Endothelial cell of umbilical vein (primary cell): ENCODE data around the gene ANKS1A. TPM values are rescaled to one million over a fixed set of nuclear protein-coding genes. Genes with fewer than 3 reads are reported as not detected.
A peak's percentile ranks its signal among the peaks of the same experiment; 100 is the strongest.

Experiments used
- BruUV-seq: library from RNA; stranded (reverse); fragments of 400-500 nt; replicated peaks from 2 replicates; lab custom pipeline; 2021; lab: Mats Ljungman, UMichigan
- CTCF ChIA-PET: fragments of 300-600, 350-600 bp; sonication (Branson Sonifier 250); formaldehyde crosslinking; loops from one replicate; lab custom pipeline; 2021; ENCODE audit warnings: antibody characterized with exemption, inconsistent platforms; lab: Charles Lee
- POLR2A ChIA-PET: fragments of 300-600, 350-600 bp; sonication (Branson Sonifier 250); formaldehyde crosslinking; loops from one replicate; lab custom pipeline; 2021; ENCODE audit warnings: antibody characterized with exemption, inconsistent platforms; lab: Charles Lee
- DNase-seq: peaks from one replicate; pipeline ENCODE4 v3.0.0-alpha.2; 2011; ENCODE audit warnings: low read depth, low spot score
- FAIRE-seq: peaks from 2 replicates; lab custom pipeline; 2011; peaks lifted over from hg19 to GRCh38; lab: Jason Lieb, UNC
- H2AFZ ChIP-seq: 2 replicates; pipeline ENCODE4 v1.6.0; 2012; ENCODE audit warnings: low read depth, low read length, control low read depth, inconsistent platforms
- H3K27ac ChIP-seq: 2 replicates; pipeline ENCODE4 v1.5.1; 2011; ENCODE audit warnings: low read depth, mild to moderate bottlenecking, control low read depth, low read length, moderate library complexity; ENCODE audit not compliant: insufficient read depth
- H3K27me3 ChIP-seq, 2 experiments: 2 replicates each; pipeline versions ENCODE4 v1.6.0 to v1.6.1; 2011; ENCODE audit warnings: low read length in 2 of 2, mixed read lengths in 1 of 2; ENCODE audit not compliant: control insufficient read depth in 2 of 2, insufficient read depth in 2 of 2
- H3K36me3 ChIP-seq, 2 experiments: 2 replicates in 1 of 2; 3 replicates in 1 of 2; pipeline ENCODE4 v1.5.1; 2011; ENCODE audit warnings: low read length in 2 of 2, mild to moderate bottlenecking in 1 of 2, moderate library complexity in 1 of 2; ENCODE audit not compliant: control insufficient read depth in 2 of 2, insufficient read depth in 2 of 2; ENCODE audit errors: extremely low read depth in 1 of 2
- H3K4me1 ChIP-seq: 3 replicates; pipeline ENCODE4 v1.5.1; 2011; ENCODE audit warnings: mild to moderate bottlenecking, low read length; ENCODE audit not compliant: control insufficient read depth, insufficient read depth; ENCODE audit errors: extremely low read depth
- H3K4me2 ChIP-seq: 2 replicates; pipeline ENCODE4 v1.6.1; 2011; ENCODE audit warnings: low read length, control low read depth, mixed read lengths; ENCODE audit not compliant: insufficient read depth
- H3K4me3 ChIP-seq, 3 experiments: fragments of 200-600 bp in 1 of 3; sonication (generic), shearing (Covaris generic) in 1 of 3; replicated peaks in 1 of 3; 2 replicates each; pipeline ENCODE4 v1.5.1; 2011 to 2016; ENCODE audit warnings: control low read depth in 3 of 3, low read length in 3 of 3, mild to moderate bottlenecking in 2 of 3, inconsistent platforms in 1 of 3, low read depth in 1 of 3, moderate library complexity in 1 of 3; ENCODE audit not compliant: insufficient read depth in 1 of 3
- H3K79me2 ChIP-seq: 2 replicates; pipeline ENCODE4 v1.6.0; 2012; ENCODE audit warnings: low read length, inconsistent platforms; ENCODE audit not compliant: control insufficient read depth, insufficient read depth
- H3K9ac ChIP-seq: replicated peaks from 2 replicates; pipeline ENCODE3; 2011; ENCODE audit warnings: low read length, control low read depth; ENCODE audit not compliant: insufficient read depth; ENCODE audit errors: extremely low read depth
- H3K9me1 ChIP-seq: replicated peaks from 3 replicates; pipeline ENCODE4 v1.6.0; 2011; ENCODE audit warnings: mild to moderate bottlenecking, low read length; ENCODE audit not compliant: control insufficient read depth, insufficient read depth; ENCODE audit errors: extremely low read depth
- H3K9me3 ChIP-seq: replicated peaks from 2 replicates; pipeline ENCODE4 v1.5.1; 2012; ENCODE audit warnings: low read length, inconsistent platforms; ENCODE audit not compliant: control insufficient read depth, insufficient read depth
- H4K20me1 ChIP-seq: replicated peaks from 2 replicates; pipeline ENCODE3; 2011; ENCODE audit warnings: mild to moderate bottlenecking, low read length; ENCODE audit not compliant: control insufficient read depth, insufficient read depth; ENCODE audit errors: extremely low read depth
- EZH2 ChIP-seq: IDR thresholded peaks from 2 replicates; pipeline ENCODE4 v1.6.1; 2012; ENCODE audit warnings: borderline replicate concordance, low read depth, mild to moderate bottlenecking, moderate library complexity, low read length, inconsistent platforms; ENCODE audit not compliant: severe bottlenecking
- FOS ChIP-seq: IDR thresholded peaks from 2 replicates; pipeline ENCODE4 v1.6.1; 2011; ENCODE audit warnings: mild to moderate bottlenecking, low read length, moderate library complexity, borderline replicate concordance; ENCODE audit not compliant: insufficient read depth
- GATA2 ChIP-seq: IDR thresholded peaks from 2 replicates; pipeline ENCODE4 v1.7.0; 2011; ENCODE audit warnings: low read depth, mild to moderate bottlenecking, moderate library complexity, mixed read lengths, low read length; ENCODE audit not compliant: insufficient read length, insufficient read depth
- JUN ChIP-seq: IDR thresholded peaks from 2 replicates; pipeline ENCODE4 v1.6.1; 2011; ENCODE audit warnings: borderline replicate concordance, low read depth; ENCODE audit not compliant: insufficient read length, insufficient read depth
- MYC ChIP-seq: IDR thresholded peaks from one replicate; pipeline ENCODE4 v1.6.1; 2011; ENCODE audit warnings: mild to moderate bottlenecking, low read depth, low read length
- POLR2A ChIP-seq: IDR thresholded peaks from 2 replicates; pipeline ENCODE4 v1.6.1; 2012; ENCODE audit warnings: low read depth, mild to moderate bottlenecking, control low read depth, low read length
- POLR2AphosphoS5 ChIP-seq: IDR thresholded peaks from 2 replicates; pipeline ENCODE4 v1.6.1; 2012; ENCODE audit warnings: low read depth, mild to moderate bottlenecking, control low read depth, low read length, moderate library complexity; ENCODE audit not compliant: insufficient read depth
- dilution Hi-C: fragments of 300-500 bp; cut with MboI; formaldehyde crosslinking; loops from one replicate; pipeline ENCODE4 v1.15.0; 2019; ENCODE audit warnings: low sequenced_read_pairs; ENCODE audit not compliant: extremely low pct_ligation_motif_present
- intact Hi-C: fragments of 100-400 bp; cut with micrococcal nuclease; formaldehyde crosslinking; loops from one replicate; pipeline ENCODE4 v1.10.0; 2022
- polyA plus RNA-seq, 4 experiments: library from polyadenylated mRNA; depleted of rRNA in 3 of 4; stranded (reverse) in 3 of 4; unstranded in 1 of 4; fragments of >200 nt; gene quantifications; 2 replicates each; pipeline versions ENCODE4 v1.2.1 to v1.2.3, GENCODE V29; 2011 to 2012; ENCODE audit warnings: missing spikeins in 1 of 4
- total RNA-seq: library from RNA; stranded (reverse); gene quantifications from 2 replicates; pipeline ENCODE4 v1.2.3, GENCODE V29; 2021
- TF ChIP-seq, protein P1 (sequence below), 2 donors: IDR thresholded peaks; 1 replicate in 1 of 2; 2 replicates in 1 of 2; pipeline ENCODE4 v1.5.1; 2011; ENCODE audit warnings: low read length in 2 of 2, mild to moderate bottlenecking in 2 of 2, moderate library complexity in 2 of 2, control low read depth in 1 of 2, inconsistent platforms in 1 of 2, low read depth in 1 of 2; ENCODE audit not compliant: insufficient read depth in 1 of 2; ENCODE audit errors: extremely low read depth in 1 of 2
- TF ChIP-seq, protein P2 (sequence below): IDR thresholded peaks from 2 replicates; pipeline ENCODE4 v1.6.1; 2011; ENCODE audit not compliant: insufficient read depth, insufficient read length

The ANKS1A gene
- total and polyA plus RNA-seq, 2 donors (not counting 3 experiments of a cell fraction or from before 2014, with no cell fraction given), result 8.9 to 26.1 TPM

DNA sequence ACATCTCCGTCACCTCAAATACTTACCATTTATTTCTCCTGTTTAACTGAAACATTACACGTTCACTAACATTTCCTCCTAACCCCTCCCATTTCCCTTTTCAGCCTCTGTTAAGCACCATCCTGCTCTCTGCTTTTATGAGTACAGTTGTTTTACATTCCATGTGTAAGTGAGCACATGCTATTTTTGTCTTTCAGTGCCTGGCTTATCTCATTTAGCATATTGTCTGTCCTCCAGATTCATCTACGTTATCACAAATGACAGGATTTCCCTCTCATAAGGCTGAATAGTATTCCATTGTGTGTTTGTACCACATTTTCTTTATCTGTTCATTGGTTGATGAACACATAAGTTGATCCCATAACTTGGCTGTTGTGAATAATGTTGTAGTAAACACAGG is 23.9 kb upstream of the ANKS1A start:
- no peaks in the 10 kb centered on the region for H3K27me3 ChIP-seq
- ChIA-PET POLR2A (no interaction called here), CTCF (interaction anchor here (1.1 to 2.3 kb wide), 2 partner anchors 73 to 107 kb away, joined by 3 to 8 read pairs; partner anchors contain the start of gene BLTP3A)
- no peaks in the 10 kb centered on the region for H4K20me1 ChIP-seq
- peaks cover 0 to 2% of the 10 kb centered on the region in 2 experiments for H3K36me3 ChIP-seq
- DNase-seq, result peak; percentile 98
- H3K9ac ChIP-seq, result peak overlapping the region; percentile 59
- H3K4me2 ChIP-seq, result peak overlapping the region; percentile 59
- no peaks in the 10 kb centered on the region for H3K9me1 ChIP-seq
- intact Hi-C loops, result loop anchor here (1.0 to 10.0 kb wide), 4 partner anchors 23 to 280 kb away; partner anchors contain the start of genes BLTP3A, SNRPC, TAF11 and TCP11
- FAIRE-seq, result peak; percentile 79
- dilution Hi-C loops, result no loop called here
- peak overlapping the region in 1 of 3 experiments; percentile 3 for H3K4me3 ChIP-seq
- H2AFZ ChIP-seq, result peak overlapping the region; percentile 1
- BruUV-seq, result no TSS peak
- no peak for TF ChIP-seq FOS
- peak; percentile 29 for TF ChIP-seq POLR2A
- TF ChIP-seq JUN, result peak; percentile 92
- TF ChIP-seq MYC, result no peak
- TF ChIP-seq, protein P1, sequence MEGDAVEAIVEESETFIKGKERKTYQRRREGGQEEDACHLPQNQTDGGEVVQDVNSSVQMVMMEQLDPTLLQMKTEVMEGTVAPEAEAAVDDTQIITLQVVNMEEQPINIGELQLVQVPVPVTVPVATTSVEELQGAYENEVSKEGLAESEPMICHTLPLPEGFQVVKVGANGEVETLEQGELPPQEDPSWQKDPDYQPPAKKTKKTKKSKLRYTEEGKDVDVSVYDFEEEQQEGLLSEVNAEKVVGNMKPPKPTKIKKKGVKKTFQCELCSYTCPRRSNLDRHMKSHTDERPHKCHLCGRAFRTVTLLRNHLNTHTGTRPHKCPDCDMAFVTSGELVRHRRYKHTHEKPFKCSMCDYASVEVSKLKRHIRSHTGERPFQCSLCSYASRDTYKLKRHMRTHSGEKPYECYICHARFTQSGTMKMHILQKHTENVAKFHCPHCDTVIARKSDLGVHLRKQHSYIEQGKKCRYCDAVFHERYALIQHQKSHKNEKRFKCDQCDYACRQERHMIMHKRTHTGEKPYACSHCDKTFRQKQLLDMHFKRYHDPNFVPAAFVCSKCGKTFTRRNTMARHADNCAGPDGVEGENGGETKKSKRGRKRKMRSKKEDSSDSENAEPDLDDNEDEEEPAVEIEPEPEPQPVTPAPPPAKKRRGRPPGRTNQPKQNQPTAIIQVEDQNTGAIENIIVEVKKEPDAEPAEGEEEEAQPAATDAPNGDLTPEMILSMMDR (IDR thresholded peaks at IDR 0.05; ENCODE audit: extremely low read depth in 1 of 2, insufficient read depth in 1 of 2, low read depth in 1 of 2, low read length in 2 of 2), result no peak
- no peak for TF ChIP-seq EZH2
- TF ChIP-seq GATA2, result peak; percentile 74
- TF ChIP-seq POLR2AphosphoS5, result peak; percentile 43
- TF ChIP-seq, protein P2, sequence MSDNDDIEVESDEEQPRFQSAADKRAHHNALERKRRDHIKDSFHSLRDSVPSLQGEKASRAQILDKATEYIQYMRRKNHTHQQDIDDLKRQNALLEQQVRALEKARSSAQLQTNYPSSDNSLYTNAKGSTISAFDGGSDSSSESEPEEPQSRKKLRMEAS, result peak; percentile 71
- peaks cover 22% of the 10 kb centered on the region for H3K4me1 ChIP-seq
- H3K9me3 ChIP-seq, result no peaks in the 10 kb centered on the region
- peak overlapping the region; percentile 92 for H3K27ac ChIP-seq
- no peaks in the 10 kb centered on the region for H3K79me2 ChIP-seq
